HepG2 (cell line): ENCODE data around the gene YIF1B. TPM values are rescaled to one million over a fixed set of nuclear protein-coding genes. Genes with fewer than 3 reads are reported as not detected.

ENCODE experiments used
- ATAC-seq: fragments of 200-7000 bp; cut with Tn5 transposase; 3 replicates; pipeline ENCODE4 v1.9.1; 2020; ENCODE audit warnings: mild to moderate bottlenecking, moderate library complexity
- BruUV-seq: library from RNA; stranded (reverse); fragments of 400-500 nt; replicated peaks from 2 replicates; lab custom pipeline; 2021; lab: Mats Ljungman, UMichigan
- CTCF ChIA-PET: fragments of 300-600 bp; formaldehyde crosslinking; extraction: SDS; loops from one replicate; lab custom pipeline; 2021; ENCODE audit warnings: low total read pairs, inconsistent platforms, low intra/inter-chr PET ratio; lab: Yijun Ruan, JAX
- POLR2A ChIA-PET: fragments of 350-600 bp; sonication (Branson Sonifier 250); formaldehyde crosslinking; loops from one replicate; lab custom pipeline; 2020; ENCODE audit warnings: antibody characterized with exemption, inconsistent platforms; lab: Yijun Ruan, JAX
- DNase-seq: peaks from one replicate; pipeline ENCODE4 v3.0.0-alpha.2; 2015; ENCODE audit warnings: low spot score
- FAIRE-seq: peaks from 3 replicates; lab custom pipeline; 2011; peaks lifted over from hg19 to GRCh38; lab: Jason Lieb, UNC
- H2AFZ ChIP-seq: one replicate; pipeline ENCODE4 v1.6.1; 2011; ENCODE audit warnings: low read length, inconsistent platforms
- H3K27ac ChIP-seq: fragments of 300-600 bp; 3 replicates; pipeline ENCODE4 v1.8.0; 2011; ENCODE audit warnings: mixed run types, mild to moderate bottlenecking, mixed read lengths, low read length, inconsistent platforms; ENCODE audit not compliant: insufficient read depth; ENCODE audit errors: extremely low read length
- H3K27me3 ChIP-seq, 2 experiments: fragments of 200-600 bp in 1 of 2; 2 replicates in 1 of 2; 3 replicates in 1 of 2; pipeline versions ENCODE4 v1.6.0 to v1.8.0; 2011; ENCODE audit warnings: low read length in 2 of 2, mild to moderate bottlenecking in 2 of 2, moderate library complexity in 2 of 2, inconsistent platforms in 1 of 2; ENCODE audit not compliant: insufficient read depth in 2 of 2, control insufficient read depth in 1 of 2
- H3K36me3 ChIP-seq, 2 experiments: fragments of 200-600 bp in 1 of 2; replicated peaks in 1 of 2; 2 replicates in 1 of 2; 3 replicates in 1 of 2; pipeline versions ENCODE4 v1.5.1 to v1.8.0; 2011; ENCODE audit warnings: low read length in 2 of 2, inconsistent platforms in 1 of 2; ENCODE audit not compliant: insufficient read depth in 2 of 2, control insufficient read depth in 1 of 2
- H3K4me1 ChIP-seq: 2 replicates; pipeline ENCODE4 v1.5.1; 2012; ENCODE audit warnings: low read length, inconsistent platforms; ENCODE audit not compliant: insufficient read depth
- H3K4me2 ChIP-seq: 2 replicates; pipeline ENCODE4 v1.6.0; 2011; ENCODE audit warnings: low read depth, low read length, inconsistent platforms
- H3K4me3 ChIP-seq, 3 experiments: fragments of 200-600 bp in 1 of 3; sonication (generic), shearing (Covaris generic) in 1 of 3; replicated peaks in 1 of 3; 2 replicates each; pipeline ENCODE4 v1.5.1; 2011 to 2016; ENCODE audit warnings: low read length in 3 of 3, inconsistent platforms in 2 of 3, low read depth in 2 of 3, mild to moderate bottlenecking in 2 of 3, control low read depth in 1 of 3, mixed read lengths in 1 of 3; ENCODE audit not compliant: insufficient read depth in 1 of 3
- H3K79me2 ChIP-seq: one replicate; pipeline ENCODE4 v1.6.1; 2011; ENCODE audit warnings: low read length, inconsistent platforms; ENCODE audit not compliant: insufficient read depth
- H3K9ac ChIP-seq: 2 replicates; pipeline ENCODE4 v1.6.0; 2011; ENCODE audit warnings: mild to moderate bottlenecking, low read depth, low read length, inconsistent platforms; ENCODE audit not compliant: insufficient read depth
- H3K9me3 ChIP-seq: 2 replicates; pipeline ENCODE4 v1.5.1; 2012; ENCODE audit warnings: mild to moderate bottlenecking, low read length
- H4K20me1 ChIP-seq: 2 replicates; pipeline ENCODE4 v1.6.0; 2011; ENCODE audit warnings: inconsistent platforms, mild to moderate bottlenecking, low read length, moderate library complexity; ENCODE audit not compliant: insufficient read depth
- CHCHD3 ChIP-seq: sonication (generic); formaldehyde crosslinking; IDR thresholded peaks from 2 replicates; pipeline ENCODE4 v1.8.0; 2022; ENCODE audit warnings: mild to moderate bottlenecking, missing genetic modification reagents, moderate library complexity
- HNRNPLL ChIP-seq: fragments of 200-400 bp; formaldehyde crosslinking; IDR thresholded peaks from 2 replicates; pipeline ENCODE4 v1.6.1; 2017; ENCODE audit warnings: mild to moderate bottlenecking, low read depth, low read length; ENCODE audit not compliant: poor library complexity, severe bottlenecking
- RBM39 ChIP-seq: fragments of 200-400 bp; formaldehyde crosslinking; IDR thresholded peaks from one replicate; pipeline ENCODE4 v1.6.1; 2018; ENCODE audit warnings: antibody characterized with exemption, mild to moderate bottlenecking, low read depth, low read length; ENCODE audit not compliant: poor library complexity, severe bottlenecking
- SP1 ChIP-seq, 2 experiments: fragments of 450-650 bp in 1 of 2; sonication (generic) in 1 of 2; formaldehyde crosslinking in 1 of 2; IDR thresholded peaks; 2 replicates each; pipeline versions ENCODE4 v1.4.0 to v1.6.1; 2016 to 2020; ENCODE audit warnings: missing genetic modification reagents in 1 of 2
- ZNF121 ChIP-seq: sonication (generic); formaldehyde crosslinking; IDR thresholded peaks from 2 replicates; pipeline ENCODE4 v1.5.0; 2020; ENCODE audit warnings: mild to moderate bottlenecking, missing genetic modification reagents
- ZNF124 ChIP-seq: sonication (generic); formaldehyde crosslinking; IDR thresholded peaks from 2 replicates; pipeline ENCODE4 v1.4.0; 2020; ENCODE audit warnings: missing genetic modification reagents
- ZZZ3 ChIP-seq: sonication (generic); formaldehyde crosslinking; IDR thresholded peaks from 2 replicates; pipeline ENCODE4 v1.4.0; 2020; ENCODE audit warnings: missing genetic modification reagents, mild to moderate bottlenecking, borderline replicate concordance
- WGBS: methylation state at CpG from one replicate; pipeline ENCODE4 v1.1.6; 2017; ENCODE audit warnings: low lambda C conversion rate; 5-methylcytosine and 5-hydroxymethylcytosine counted together
- in situ Hi-C: cut with HindIII; loops from 2 replicates; pipeline ENCODE4 v1.10.0; 2017; ENCODE audit warnings: low pct_unique_long_range_greater_than_20kb; ENCODE audit not compliant: extremely low pct_ligation_motif_present
- intact Hi-C: fragments of 100-400 bp; cut with micrococcal nuclease; formaldehyde crosslinking; loops from one replicate; pipeline ENCODE4 v1.10.0; 2022; ENCODE audit not compliant: unreplicated experiment
- polyA plus RNA-seq, 8 experiments: library from polyadenylated mRNA; depleted of rRNA in 3 of 8; stranded (reverse) in 7 of 8; unstranded in 1 of 8; fragments of >200 nt; fragmentation: Illumina TruSeq in 4 of 8; extraction: Trizol in 4 of 8; gene quantifications; 2 replicates each; pipeline versions ENCODE4 v1.2.1 to v1.2.3, GENCODE V29; 2011 to 2016; ENCODE audit warnings: low read depth in 4 of 8, missing spikeins in 1 of 8, mixed read lengths in 1 of 8; ENCODE audit not compliant: insufficient read depth in 1 of 8
- total RNA-seq, 5 experiments: library from RNA; depleted of rRNA; stranded (reverse); fragments of >200 nt; fragmentation: Illumina TruSeq; extraction: Trizol; gene quantifications; 2 replicates each; pipeline ENCODE4 v1.2.3, GENCODE V29; 2016; ENCODE audit warnings: low read depth in 1 of 5
- TF ChIP-seq, protein P1 (sequence below): IDR thresholded peaks from 2 replicates; pipeline ENCODE4 v1.6.1; 2016; ENCODE audit warnings: mild to moderate bottlenecking, missing biosample characterization, missing genetic modification reagents
- TF ChIP-seq, protein P2 (sequence below): sonication (generic); formaldehyde crosslinking; IDR thresholded peaks from 2 replicates; pipeline ENCODE4 v1.4.0; 2020; ENCODE audit warnings: mild to moderate bottlenecking, missing genetic modification reagents
- TF ChIP-seq, protein P3 (sequence below): sonication (generic); formaldehyde crosslinking; IDR thresholded peaks from 2 replicates; pipeline ENCODE4 v1.4.0; 2020; ENCODE audit warnings: missing genetic modification reagents
- TF ChIP-seq, protein P4 (sequence below): sonication (generic); IDR thresholded peaks from 2 replicates; pipeline ENCODE4 v1.6.1; 2016; ENCODE audit warnings: low read depth, borderline replicate concordance

Gene YIF1B
- total and polyA plus RNA-seq, 2 of the 13 experiments (the other 11 are each of a cell fraction or from before 2014, with no cell fraction given) = 41.4 to 85.2 TPM

DNA sequence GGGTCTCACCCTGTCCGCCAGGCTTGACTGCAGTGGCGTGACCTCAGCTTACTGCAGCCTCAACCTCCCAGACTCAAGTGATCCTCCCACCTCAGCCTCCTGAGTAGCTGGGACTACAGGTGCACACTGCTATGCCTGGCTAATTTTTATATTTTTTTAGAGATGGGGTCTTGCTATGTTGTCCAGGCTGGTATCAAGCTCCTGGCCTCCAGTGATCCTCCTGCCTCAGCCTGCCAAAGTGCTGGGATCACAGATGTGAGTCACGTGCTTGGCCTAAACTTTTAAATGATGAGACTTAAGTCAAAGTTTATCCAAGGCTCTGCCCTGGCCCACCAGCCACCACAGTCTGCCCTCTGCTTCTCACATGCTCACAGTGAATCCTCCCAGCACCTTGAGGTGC is 9.5 kb downstream of the YIF1B start:
- Histone ChIP-seq H3K4me1 (peaks cover 22% of the 10 kb centered on the region), H3K9me3 (no peaks in the 10 kb centered on the region), H4K20me1 (no peaks in the 10 kb centered on the region), H3K79me2 (no peaks in the 10 kb centered on the region), H3K27me3 (no peaks in the 10 kb centered on the region), H3K36me3 (peaks cover 3 to 6% of the 10 kb centered on the region in 2 experiments; a peak in 3 of 5 replicates), H3K9ac (no peak overlapping the region)
- WGBS = 94% methylated on average over 3 of the region's 3 CpGs
- no peak for ATAC-seq
- BruUV-seq = no TSS peak
- no peak for DNase-seq
- ChIA-PET CTCF (no interaction called here), POLR2A (interaction anchor here (1.3 kb wide), 1 partner anchor 55 kb away, joined by 4 read pairs; no protein-coding TSS in a partner anchor)
- intact Hi-C loops = no loop called here
- no peak for FAIRE-seq
- TF ChIP-seq, protein P1, sequence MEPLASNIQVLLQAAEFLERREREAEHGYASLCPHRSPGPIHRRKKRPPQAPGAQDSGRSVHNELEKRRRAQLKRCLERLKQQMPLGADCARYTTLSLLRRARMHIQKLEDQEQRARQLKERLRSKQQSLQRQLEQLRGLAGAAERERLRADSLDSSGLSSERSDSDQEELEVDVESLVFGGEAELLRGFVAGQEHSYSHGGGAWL (CRISPR knock-in tag) = no peak
- peak; percentile 69 for TF ChIP-seq ZNF121 (CRISPR knock-in tag)
- TF ChIP-seq, protein P2, sequence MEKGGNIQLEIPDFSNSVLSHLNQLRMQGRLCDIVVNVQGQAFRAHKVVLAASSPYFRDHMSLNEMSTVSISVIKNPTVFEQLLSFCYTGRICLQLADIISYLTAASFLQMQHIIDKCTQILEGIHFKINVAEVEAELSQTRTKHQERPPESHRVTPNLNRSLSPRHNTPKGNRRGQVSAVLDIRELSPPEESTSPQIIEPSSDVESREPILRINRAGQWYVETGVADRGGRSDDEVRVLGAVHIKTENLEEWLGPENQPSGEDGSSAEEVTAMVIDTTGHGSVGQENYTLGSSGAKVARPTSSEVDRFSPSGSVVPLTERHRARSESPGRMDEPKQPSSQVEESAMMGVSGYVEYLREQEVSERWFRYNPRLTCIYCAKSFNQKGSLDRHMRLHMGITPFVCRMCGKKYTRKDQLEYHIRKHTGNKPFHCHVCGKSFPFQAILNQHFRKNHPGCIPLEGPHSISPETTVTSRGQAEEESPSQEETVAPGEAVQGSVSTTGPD (CRISPR knock-in tag) = no peak
- TF ChIP-seq, all 625 proteins: peak for 1
- no peak overlapping the region for H3K4me2 ChIP-seq
- no peak overlapping the region for H2AFZ ChIP-seq
- H3K4me3 ChIP-seq = no peak overlapping the region
- H3K27ac ChIP-seq = no peak overlapping the region
- in situ Hi-C loops = no loop called here

DNA sequence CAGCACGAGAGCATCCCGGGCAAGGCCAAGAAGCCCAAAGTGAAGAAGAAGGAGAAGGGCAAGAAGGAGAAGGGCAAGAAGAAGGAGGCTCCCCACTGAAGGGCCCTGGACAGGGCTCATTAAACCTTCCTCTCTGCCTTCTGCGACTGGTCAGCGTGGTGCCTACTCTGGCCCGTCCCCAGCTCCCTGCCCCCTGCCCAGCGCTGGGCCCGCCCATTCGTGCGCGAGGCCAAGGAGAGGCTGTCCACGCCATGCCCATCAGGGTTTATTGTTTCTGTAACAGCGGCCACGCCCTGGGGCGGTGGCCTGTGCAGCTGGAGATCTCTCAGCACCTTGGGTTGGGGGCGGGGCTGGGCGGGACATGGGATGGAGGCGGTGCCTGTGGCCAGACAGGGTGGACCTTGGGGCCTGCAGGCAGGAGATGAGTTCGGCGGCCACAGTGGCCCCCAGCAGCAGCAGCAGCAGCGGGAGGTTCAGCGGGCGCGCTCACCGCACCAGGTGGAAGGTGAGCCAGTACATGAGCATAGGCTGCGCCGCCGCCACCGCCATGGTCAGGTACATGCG is 10.8 kb downstream of the YIF1B start:
- Histone ChIP-seq H3K9me3 (no peaks in the 10 kb centered on the region), H3K4me2 (peak overlapping the region; percentile 66), H2AFZ (no peak overlapping the region), H3K4me1 (peaks cover 35% of the 10 kb centered on the region), H3K9ac (no peak overlapping the region), H3K36me3 (peaks cover 3 to 6% of the 10 kb centered on the region in 2 experiments; a peak in 3 of 5 replicates), H3K27ac (peak overlapping the region; percentile 58), H3K27me3 (no peaks in the 10 kb centered on the region), H3K4me3 (peak overlapping the region in 2 of 3 experiments; percentile 26 to 60; a peak in 3 of 6 replicates), H3K79me2 (no peaks in the 10 kb centered on the region), H4K20me1 (no peaks in the 10 kb centered on the region)
- BruUV-seq = no TSS peak
- POLR2A ChIA-PET = interaction anchor here (1.1 to 1.9 kb wide), 4 partner anchors 12 to 69 kb away, joined by 3 to 11 read pairs (median 4); partner anchors contain the start of gene PSMD8
- intact Hi-C loops (no loop called here), in situ Hi-C loops (no loop called here)
- DNase-seq (peak; percentile 76), FAIRE-seq (no peak), ATAC-seq (peak; percentile 64)
- CTCF ChIA-PET = no interaction called here
- 30% methylated on average over 6 of the region's 29 CpGs for WGBS
- TF ChIP-seq, protein P3, sequence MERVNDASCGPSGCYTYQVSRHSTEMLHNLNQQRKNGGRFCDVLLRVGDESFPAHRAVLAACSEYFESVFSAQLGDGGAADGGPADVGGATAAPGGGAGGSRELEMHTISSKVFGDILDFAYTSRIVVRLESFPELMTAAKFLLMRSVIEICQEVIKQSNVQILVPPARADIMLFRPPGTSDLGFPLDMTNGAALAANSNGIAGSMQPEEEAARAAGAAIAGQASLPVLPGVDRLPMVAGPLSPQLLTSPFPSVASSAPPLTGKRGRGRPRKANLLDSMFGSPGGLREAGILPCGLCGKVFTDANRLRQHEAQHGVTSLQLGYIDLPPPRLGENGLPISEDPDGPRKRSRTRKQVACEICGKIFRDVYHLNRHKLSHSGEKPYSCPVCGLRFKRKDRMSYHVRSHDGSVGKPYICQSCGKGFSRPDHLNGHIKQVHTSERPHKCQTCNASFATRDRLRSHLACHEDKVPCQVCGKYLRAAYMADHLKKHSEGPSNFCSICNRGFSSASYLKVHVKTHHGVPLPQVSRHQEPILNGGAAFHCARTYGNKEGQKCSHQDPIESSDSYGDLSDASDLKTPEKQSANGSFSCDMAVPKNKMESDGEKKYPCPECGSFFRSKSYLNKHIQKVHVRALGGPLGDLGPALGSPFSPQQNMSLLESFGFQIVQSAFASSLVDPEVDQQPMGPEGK (CRISPR knock-in tag) = peak; percentile 33; the same call in 1 of the 2 replicates
- no peak for TF ChIP-seq ZNF124 (CRISPR knock-in tag)
- 0 out of 2 replicates have a peak, but pooled peaks have one; percentile 42 for TF ChIP-seq CHCHD3 (CRISPR knock-in tag)
- peak; percentile 73 for TF ChIP-seq HNRNPLL
- 0 out of 2 replicates have a peak, but pooled peaks have one; percentile 33 for TF ChIP-seq ZZZ3 (CRISPR knock-in tag)
- TF ChIP-seq, protein P4, sequence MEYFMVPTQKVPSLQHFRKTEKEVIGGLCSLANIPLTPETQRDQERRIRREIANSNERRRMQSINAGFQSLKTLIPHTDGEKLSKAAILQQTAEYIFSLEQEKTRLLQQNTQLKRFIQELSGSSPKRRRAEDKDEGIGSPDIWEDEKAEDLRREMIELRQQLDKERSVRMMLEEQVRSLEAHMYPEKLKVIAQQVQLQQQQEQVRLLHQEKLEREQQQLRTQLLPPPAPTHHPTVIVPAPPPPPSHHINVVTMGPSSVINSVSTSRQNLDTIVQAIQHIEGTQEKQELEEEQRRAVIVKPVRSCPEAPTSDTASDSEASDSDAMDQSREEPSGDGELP = peak; percentile 64; the same call in 1 of the 2 replicates
- TF ChIP-seq RBM39 = peak; percentile 66
- no peak for TF ChIP-seq SP1 (IDR thresholded peaks at IDR 0.05)
- 0 out of 2 replicates have a peak, but pooled peaks have one; percentile 11 for TF ChIP-seq SP1 (CRISPR knock-in tag; IDR thresholded peaks at IDR 0.05)
